Body of pancreas (tissue), 4 donors: ENCODE data around the gene RERGL. TPM values are rescaled to one million over a fixed set of nuclear protein-coding genes. Genes with fewer than 3 reads are reported as not detected.

Experiments
- ATAC-seq: fragments of 150-250 bp; one replicate; pipeline ENCODE4 v1.9.1; 2016
- DNase-seq, 4 donors: peaks; one replicate each; pipeline ENCODE4 v3.0.0-alpha.2; 2019
- H3K27ac ChIP-seq, 4 donors: fragments of 200-600 bp; sonication (generic); 1 replicate in 3 of 4; 2 replicates in 1 of 4; pipeline versions ENCODE4 v1.5.1 to v1.6.1; 2016 to 2019; ENCODE audit warnings: mild to moderate bottlenecking in 1 of 4, mixed read lengths in 1 of 4, moderate library complexity in 1 of 4
- H3K27me3 ChIP-seq, 2 donors: fragments of 200-600 bp; sonication (generic); one replicate each; pipeline ENCODE4 v1.6.0; 2016; ENCODE audit warnings: mild to moderate bottlenecking in 1 of 2
- H3K36me3 ChIP-seq, 2 donors: fragments of 200-600 bp; sonication (generic); replicated peaks in 1 of 2; 2 replicates each; pipeline ENCODE4 v1.5.1; 2016; ENCODE audit warnings: low read depth in 2 of 2; ENCODE audit not compliant: insufficient read depth in 1 of 2
- H3K4me1 ChIP-seq: fragments of 200-600 bp; sonication (generic); one replicate; pipeline ENCODE4 v1.6.0; 2016
- H3K4me3 ChIP-seq, 2 donors: fragments of 200-600 bp; sonication (generic); 1 replicate in 1 of 2; 2 replicates in 1 of 2; pipeline ENCODE4 v1.5.1; 2016 to 2019
- H3K9me3 ChIP-seq, 3 donors: fragments of 200-600 bp; sonication (generic); 1 replicate in 2 of 3; 2 replicates in 1 of 3; pipeline ENCODE4 v1.5.1; 2016
- CTCF ChIP-seq, 7 experiments: fragments of 450-650 bp in 4 of 7; fragments of 200-600 bp in 3 of 7; sonication (generic) in 3 of 7; IDR thresholded peaks; one replicate each; pipeline ENCODE4 v1.5.1; 2016 to 2019; ENCODE audit warnings: antibody characterized with exemption in 7 of 7
- POLR2A ChIP-seq, 3 donors: fragments of 450-650 bp; IDR thresholded peaks; one replicate each; pipeline ENCODE4 v1.6.1; 2016; ENCODE audit warnings: antibody characterized with exemption in 3 of 3, mild to moderate bottlenecking in 2 of 3
- WGBS, 2 donors: methylation state at CpG; one replicate each; pipeline ENCODE4 v1.1.5; 2017; 5-methylcytosine and 5-hydroxymethylcytosine counted together
- intact Hi-C: fragments of 100-400 bp; cut with DNase I; formaldehyde crosslinking; loops from one replicate; pipeline ENCODE4 v1.15.1; 2023
- total RNA-seq, 2 donors: library from RNA; depleted of rRNA; stranded (reverse); fragments of >200 nt; gene quantifications; one replicate each; pipeline ENCODE4 v1.1.0, GENCODE V29; 2016

Gene RERGL
- total RNA-seq, 2 donors from 2014 or later = 3.9 TPM; not detected in 1

- Histone ChIP-seq H3K27me3 (no peaks in the 10 kb centered on the region), H3K9me3 (peaks cover 0 to 7% (median 0%) of the 10 kb centered on the region in 3 donors), H3K27ac (no peak overlapping the region), H3K36me3 (no peaks in the 10 kb centered on the region), H3K4me3 (no peak overlapping the region), H3K4me1 (no peaks in the 10 kb centered on the region)
- 41 to 60% methylated on average over 5 of the region's 5 CpGs for WGBS, 2 donors
- intact Hi-C loops = no loop called here
- DNase-seq (no peak), ATAC-seq (no peak)
- TF ChIP-seq POLR2A (IDR thresholded peaks at IDR 0.05) = no peak
- no peak for TF ChIP-seq CTCF (IDR thresholded peaks at IDR 0.05)
Observed at GRCh38 chr12:18123707-18124106, 33.7 kb upstream of the RERGL start.

- DNase-seq = no peak
- Histone ChIP-seq H3K4me3 (no peak overlapping the region), H3K27ac (no peak overlapping the region), H3K4me1 (no peaks in the 10 kb centered on the region), H3K9me3 (no peaks in the 10 kb centered on the region), H3K27me3 (no peaks in the 10 kb centered on the region), H3K36me3 (no peaks in the 10 kb centered on the region)
- 76 to 80% methylated on average over 1 of the region's 1 CpG for WGBS, 2 donors
- intact Hi-C loops = no loop called here
- no peak for ATAC-seq
- no peak for TF ChIP-seq POLR2A (IDR thresholded peaks at IDR 0.05)
- TF ChIP-seq CTCF (IDR thresholded peaks at IDR 0.05) = no peak
Observed at GRCh38 chr12:18120899-18121298, 30.9 kb upstream of the RERGL start.

GRCh38 chr12:18108611-18109010 lies 18.6 kb upstream of the RERGL start:
- no peak overlapping the region for H3K27ac ChIP-seq
- no peak overlapping the region for H3K4me3 ChIP-seq
- H3K27me3 ChIP-seq = no peaks in the 10 kb centered on the region
- TF ChIP-seq CTCF (IDR thresholded peaks at IDR 0.05) = no peak
- TF ChIP-seq POLR2A (IDR thresholded peaks at IDR 0.05) = no peak
- no peaks in the 10 kb centered on the region for H3K36me3 ChIP-seq
- 25 to 27% methylated on average over 4 of the region's 4 CpGs for WGBS, 2 donors
- intact Hi-C loops = no loop called here
- no peaks in the 10 kb centered on the region for H3K9me3 ChIP-seq
- ATAC-seq (peak; percentile 40), DNase-seq (no peak)
- no peaks in the 10 kb centered on the region for H3K4me1 ChIP-seq

DNA sequence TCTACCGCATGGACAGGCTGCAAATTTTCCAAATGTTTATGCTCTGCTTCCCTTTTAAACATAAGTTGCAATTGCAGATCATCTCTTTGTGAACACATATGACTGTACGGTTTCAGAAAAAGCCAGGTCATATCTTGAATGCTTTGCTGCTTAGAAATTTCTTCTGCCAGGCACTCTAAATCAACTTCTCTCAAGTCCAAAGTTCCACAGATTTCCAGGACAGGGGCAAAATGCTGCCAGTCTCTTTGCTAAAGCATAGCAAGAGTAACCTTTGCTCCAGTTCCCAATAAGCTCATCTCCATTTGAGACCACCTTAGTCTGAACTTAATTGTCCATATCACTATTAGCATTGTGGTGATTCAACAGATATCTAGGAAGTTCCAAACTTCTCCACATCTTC lies 13.6 kb upstream of the RERGL start:
- intact Hi-C loops = no loop called here
- WGBS, 2 donors = 79 to 91% methylated on average over 2 of the region's 2 CpGs
- TF ChIP-seq CTCF (IDR thresholded peaks at IDR 0.05) (no peak), POLR2A (IDR thresholded peaks at IDR 0.05) (no peak)

DNA sequence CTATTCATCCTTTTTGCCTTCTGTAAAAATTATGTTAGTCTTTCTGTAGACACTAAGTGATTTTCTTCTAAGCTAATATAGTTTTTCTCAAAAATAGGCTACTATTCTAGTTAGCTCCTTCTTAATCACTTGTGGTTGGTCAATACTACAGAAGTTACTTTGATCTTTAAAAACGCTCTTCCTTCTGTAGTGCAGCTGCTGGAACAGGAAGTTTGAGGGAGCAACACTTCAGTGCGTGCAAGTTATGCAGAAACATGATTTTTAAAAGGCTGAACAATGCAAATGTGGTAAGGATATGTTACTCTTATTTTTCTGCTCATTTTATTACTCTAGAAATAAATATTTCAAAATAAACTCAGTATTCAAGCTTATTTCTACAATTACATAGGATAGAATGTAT lies 11.1 kb upstream of the RERGL start:
- Histone ChIP-seq H3K27me3 (no peaks in the 10 kb centered on the region), H3K4me3 (no peak overlapping the region), H3K27ac (no peak overlapping the region), H3K4me1 (no peaks in the 10 kb centered on the region), H3K36me3 (no peaks in the 10 kb centered on the region), H3K9me3 (no peaks in the 10 kb centered on the region)
- TF ChIP-seq POLR2A (IDR thresholded peaks at IDR 0.05) (no peak), CTCF (IDR thresholded peaks at IDR 0.05) (no peak)
- DNase-seq (no peak), ATAC-seq (no peak)
- intact Hi-C loops = no loop called here
- 21 to 40% methylated on average over 2 of the region's 2 CpGs for WGBS, 2 donors

More for the DNA sequence above, 13.6 kb upstream of the RERGL start:
- H3K4me3 ChIP-seq = no peak overlapping the region
- H3K9me3 ChIP-seq = no peaks in the 10 kb centered on the region
- H3K27ac ChIP-seq = no peak overlapping the region
- DNase-seq (no peak), ATAC-seq (no peak)
- H3K27me3 ChIP-seq = no peaks in the 10 kb centered on the region
- no peaks in the 10 kb centered on the region for H3K36me3 ChIP-seq
- H3K4me1 ChIP-seq = no peaks in the 10 kb centered on the region
